NCI-H1092 (cell line): Measurements from ENCODE around the gene NDE1.

ENCODE experiments used
- DNase-seq: peaks from one replicate; lab custom pipeline; 2025; lab: John Stamatoyannopoulos, UW

NDE1 gene

GRCh38 chr16:15739464-15739863, 89.4 kb downstream of the NDE1 start:
- DNase-seq = no peak

- no peak for DNase-seq
Observed at GRCh38 chr16:15739950-15740349, 89.9 kb downstream of the NDE1 start.

- no peak for DNase-seq
Observed at GRCh38 chr16:15741207-15741871, 91.3 kb downstream of the NDE1 start.

- no peak for DNase-seq
Observed at GRCh38 chr16:15742716-15743115, 92.7 kb downstream of the NDE1 start.

GRCh38 chr16:15743657-15744056, 93.6 kb downstream of the NDE1 start:
- DNase-seq = no peak

- DNase-seq = no peak
Observed at GRCh38 chr16:15746332-15746731, 96.3 kb downstream of the NDE1 start.

GRCh38 chr16:15747937-15748336, 97.9 kb downstream of the NDE1 start:
- no peak for DNase-seq

GRCh38 chr16:15748654-15749053, 98.6 kb downstream of the NDE1 start:
- DNase-seq = no peak

GRCh38 chr16:15749371-15749770, 99.3 kb downstream of the NDE1 start:
- no peak for DNase-seq

GRCh38 chr16:15749985-15750384, 99.9 kb downstream of the NDE1 start:
- no peak for DNase-seq

GRCh38 chr16:15751940-15752339, 101.9 kb downstream of the NDE1 start:
- no peak for DNase-seq

GRCh38 chr16:15752717-15753488, 102.9 kb downstream of the NDE1 start:
- DNase-seq = no peak

GRCh38 chr16:15754821-15755534, 104.9 kb downstream of the NDE1 start:
- DNase-seq = no peak

- DNase-seq = no peak
Observed at GRCh38 chr16:15757077-15757386, 107.0 kb downstream of the NDE1 start.

GRCh38 chr16:15757630-15758251, 107.7 kb downstream of the NDE1 start:
- no peak for DNase-seq

- DNase-seq = no peak
Observed at GRCh38 chr16:15759070-15759469, 109.0 kb downstream of the NDE1 start.

- DNase-seq = no peak
Observed at GRCh38 chr16:15760129-15760528, 110.1 kb downstream of the NDE1 start.

GRCh38 chr16:15764112-15764511, 114.1 kb downstream of the NDE1 start:
- no peak for DNase-seq

GRCh38 chr16:15765116-15765515, 115.1 kb downstream of the NDE1 start:
- no peak for DNase-seq

GRCh38 chr16:15765880-15766279, 115.8 kb downstream of the NDE1 start:
- DNase-seq = no peak

GRCh38 chr16:15766918-15767317, 116.9 kb downstream of the NDE1 start:
- no peak for DNase-seq

- DNase-seq = no peak
Observed at GRCh38 chr16:15768201-15768600, 118.2 kb downstream of the NDE1 start.

GRCh38 chr16:15769239-15769638, 119.2 kb downstream of the NDE1 start:
- DNase-seq = no peak
